HepG2 (cell line): ENCODE measurements around the gene ZNF341. TPM values are rescaled to one million over a fixed set of nuclear protein-coding genes. Genes with fewer than 3 reads are reported as not detected.

Source experiments
- AGO2 ChIP-seq: fragments of 200-400 bp; formaldehyde crosslinking; optimal IDR thresholded peaks from 2 replicates; pipeline ENCODE3; 2017; ENCODE audit warnings: mild to moderate bottlenecking, low read depth, low read length, moderate library complexity
- ARID2 ChIP-seq: sonication (generic); formaldehyde crosslinking; IDR thresholded peaks from 2 replicates; pipeline ENCODE4 v1.8.1; 2022; ENCODE audit warnings: mild to moderate bottlenecking, missing genetic modification reagents, borderline replicate concordance
- EP300 ChIP-seq, 3 experiments: sonication (generic) in 1 of 3; formaldehyde crosslinking in 1 of 3; IDR thresholded peaks; 2 replicates each; pipeline versions ENCODE4 v1.5.1 to v1.6.1; 2011 to 2020; ENCODE audit warnings: low read depth in 2 of 3, low read length in 2 of 3, borderline replicate concordance in 1 of 3, improper control_type of control experiment in 1 of 3, mild to moderate bottlenecking in 1 of 3, missing genetic modification reagents in 1 of 3, moderate library complexity in 1 of 3
- IRX3 ChIP-seq: sonication (generic); formaldehyde crosslinking; IDR thresholded peaks from 2 replicates; pipeline ENCODE4 v1.8.1; 2023; ENCODE audit warnings: mild to moderate bottlenecking, low read depth, missing genetic modification reagents, borderline replicate concordance
- JUNB ChIP-seq: sonication (generic); formaldehyde crosslinking; IDR thresholded peaks from 2 replicates; pipeline ENCODE4 v1.8.0; 2022; ENCODE audit warnings: missing genetic modification reagents, mild to moderate bottlenecking, borderline replicate concordance
- KAT7 ChIP-seq: IDR thresholded peaks from 2 replicates; pipeline ENCODE4 v1.6.1; 2018; ENCODE audit warnings: borderline replicate concordance, missing compliant biosample characterization
- MIER3 ChIP-seq: IDR thresholded peaks from 2 replicates; pipeline ENCODE4 v1.6.1; 2016; ENCODE audit warnings: missing compliant biosample characterization, borderline replicate concordance
- PCBP2 ChIP-seq: fragments of 200-400 bp; formaldehyde crosslinking; optimal IDR thresholded peaks from 2 replicates; pipeline ENCODE3; 2018; ENCODE audit warnings: low read length, low read depth; ENCODE audit not compliant: poor library complexity, severe bottlenecking
- PHB2 ChIP-seq: fragments of 450-650 bp; IDR thresholded peaks from 2 replicates; pipeline ENCODE4 v1.6.1; 2018; ENCODE audit not compliant: partially characterized antibody
- RERE ChIP-seq: IDR thresholded peaks from 2 replicates; pipeline ENCODE4 v1.6.1; 2016; ENCODE audit warnings: low read depth, missing genetic modification reagents, missing compliant biosample characterization
- SPEN ChIP-seq: sonication (generic); formaldehyde crosslinking; IDR thresholded peaks from 2 replicates; pipeline ENCODE4 v1.5.1; 2020; ENCODE audit warnings: low read depth, mild to moderate bottlenecking, missing genetic modification reagents
- SRSF4 ChIP-seq: fragments of 200-400 bp; formaldehyde crosslinking; IDR thresholded peaks from one replicate; pipeline ENCODE4 v1.6.1; 2018; ENCODE audit warnings: mild to moderate bottlenecking, low read depth, low read length, moderate library complexity; ENCODE audit not compliant: poor library complexity, severe bottlenecking
- TEAD2 ChIP-seq: sonication (generic); formaldehyde crosslinking; IDR thresholded peaks from 2 replicates; pipeline ENCODE4 v1.9.0; 2021; ENCODE audit warnings: missing genetic modification reagents
- THAP9 ChIP-seq: sonication (generic); formaldehyde crosslinking; IDR thresholded peaks from 2 replicates; pipeline ENCODE4; 2020; ENCODE audit warnings: missing genetic modification reagents, mild to moderate bottlenecking, borderline replicate concordance
- ZNF446 ChIP-seq: sonication (generic); formaldehyde crosslinking; IDR thresholded peaks from 2 replicates; pipeline ENCODE4 v1.5.0; 2020; ENCODE audit warnings: mild to moderate bottlenecking, missing genetic modification reagents
- ZNF552 ChIP-seq: sonication (generic); formaldehyde crosslinking; IDR thresholded peaks from 2 replicates; pipeline ENCODE4 v1.9.0; 2022; ENCODE audit warnings: missing genetic modification reagents, mild to moderate bottlenecking, borderline replicate concordance
- ZNF569 ChIP-seq: sonication (generic); formaldehyde crosslinking; IDR thresholded peaks from 2 replicates; pipeline ENCODE4 v1.5.0; 2020; ENCODE audit warnings: mild to moderate bottlenecking, missing genetic modification reagents, moderate library complexity, borderline replicate concordance
- ZNF710 ChIP-seq: sonication (generic); formaldehyde crosslinking; IDR thresholded peaks from 2 replicates; pipeline ENCODE4 v1.5.0; 2020; ENCODE audit warnings: mild to moderate bottlenecking, missing genetic modification reagents, borderline replicate concordance
- ZNF792 ChIP-seq: IDR thresholded peaks from 2 replicates; pipeline ENCODE4 v1.6.1; 2016
- polyA plus RNA-seq, 8 experiments: library from polyadenylated mRNA; depleted of rRNA in 3 of 8; stranded (reverse) in 7 of 8; unstranded in 1 of 8; fragments of >200 nt; fragmentation: Illumina TruSeq in 4 of 8; extraction: Trizol in 4 of 8; gene quantifications; 2 replicates each; pipeline versions ENCODE4 v1.2.1 to v1.2.3, GENCODE V29; 2011 to 2016; ENCODE audit warnings: low read depth in 4 of 8, missing spikeins in 1 of 8, mixed read lengths in 1 of 8; ENCODE audit not compliant: insufficient read depth in 1 of 8
- total RNA-seq, 5 experiments: library from RNA; depleted of rRNA; stranded (reverse); fragments of >200 nt; fragmentation: Illumina TruSeq; extraction: Trizol; gene quantifications; 2 replicates each; pipeline ENCODE4 v1.2.3, GENCODE V29; 2016; ENCODE audit warnings: low read depth in 1 of 5

ZNF341 gene
- total and polyA plus RNA-seq, 2 of the 13 experiments (the other 11 are each of a cell fraction or from before 2014, with no cell fraction given), result 1.1 to 2.2 TPM

- no peak for TF ChIP-seq THAP9 (CRISPR knock-in tag)
- TF ChIP-seq TEAD2 (CRISPR knock-in tag), result no peak
- TF ChIP-seq ZNF446 (CRISPR knock-in tag), result 0 out of 2 replicates have a peak, but pooled peaks have one; percentile 32
- no peak for TF ChIP-seq ZNF569
- no peak for TF ChIP-seq ARID2
- no peak for TF ChIP-seq RERE (CRISPR knock-in tag)
- TF ChIP-seq ZNF792 (CRISPR knock-in tag), result no peak
- TF ChIP-seq PHB2, result no peak
- no peak for TF ChIP-seq ZNF552 (CRISPR knock-in tag)
- no peak for TF ChIP-seq JUNB (CRISPR knock-in tag)
- TF ChIP-seq SPEN (CRISPR knock-in tag), result 0 out of 2 replicates have a peak, but pooled peaks have one; percentile 6
- no peak for TF ChIP-seq KAT7
- TF ChIP-seq MIER3 (CRISPR knock-in tag), result no peak
- TF ChIP-seq EP300 (IDR thresholded peaks at IDR 0.05; ENCODE audit: low read depth in 2 of 2, low read length in 2 of 2), result 0 out of 4 replicates have a peak, but pooled peaks of 1 of the 2 experiments have one; percentile 13
- TF ChIP-seq EP300 (CRISPR knock-in tag; IDR thresholded peaks at IDR 0.05; ENCODE audit: borderline replicate concordance), result 0 out of 2 replicates have a peak, but pooled peaks have one; percentile 12
- no peak for TF ChIP-seq IRX3
- TF ChIP-seq ZNF710 (CRISPR knock-in tag), result no peak
- no peak for TF ChIP-seq SRSF4
- TF ChIP-seq PCBP2, result peak; percentile 72
- no peak for TF ChIP-seq AGO2
These were observed 81.2 kb downstream of the ZNF341 start (continued) for GRCh38 chr20:33812908-33813462.
